ENCODE data around the gene PLCB4. TPM values are rescaled to one million over a fixed set of nuclear protein-coding genes. Genes with fewer than 3 reads are reported as not detected.

Gene PLCB4
- total RNA-seq, 1 donor from 2014 or later = 20.6 TPM

DNA sequence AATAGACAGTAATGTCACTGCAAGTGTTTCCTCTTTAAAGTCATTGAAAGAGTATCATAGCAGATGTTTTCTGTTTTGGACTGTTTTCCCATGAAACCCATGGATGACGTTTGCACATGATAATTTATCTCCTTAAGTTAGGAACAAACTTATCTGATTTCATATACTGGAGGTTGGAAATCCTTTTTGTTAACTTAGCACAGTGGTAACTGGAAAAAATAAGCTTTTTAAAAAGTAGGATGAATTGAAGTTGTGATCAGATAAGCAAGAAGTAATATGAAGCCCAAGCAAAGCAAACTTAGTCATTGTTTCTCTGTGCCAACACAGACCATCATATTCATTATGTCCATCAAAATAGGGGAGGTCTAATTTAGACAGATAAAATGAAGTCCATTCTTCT, 61.6 kb downstream of the PLCB4 start:
- H3K79me2 ChIP-seq (ENCODE audit: low read depth) = no peaks in the 10 kb centered on the region
- H3K9me3 ChIP-seq (ENCODE audit: low read depth) = no peaks in the 10 kb centered on the region
- H3F3A ChIP-seq (ENCODE audit: low read depth) = no peaks in the 10 kb centered on the region
- H3K27ac ChIP-seq = no peak overlapping the region
- Mint-ChIP-seq H3K4me1 (no peaks in the 10 kb centered on the region), H3K9me3 (peaks cover 7% of the 10 kb centered on the region), H3K27ac (no peak overlapping the region), H3K36me3 (peaks cover 9% of the 10 kb centered on the region), H3K4me3 (no peak overlapping the region), H3K27me3 (ENCODE audit: insufficient read depth, low read depth) (peaks cover 3% of the 10 kb centered on the region)
- no peaks in the 10 kb centered on the region for H3K27me3 ChIP-seq
- H3K4me3 ChIP-seq = no peak overlapping the region
- H4K20me1 ChIP-seq (ENCODE audit: low read depth) = no peaks in the 10 kb centered on the region
- no peak for DNase-seq (ENCODE audit: low spot score)
- H3K36me3 ChIP-seq = no peaks in the 10 kb centered on the region
- no peaks in the 10 kb centered on the region for H3K4me1 ChIP-seq
- no peak overlapping the region for H3K4me2 ChIP-seq
- no peak for TF ChIP-seq EZH2 (IDR thresholded peaks at IDR 0.05)
- TF ChIP-seq EZH2phosphoT487 (IDR thresholded peaks at IDR 0.05) = no peak
- TF ChIP-seq, protein P1, sequence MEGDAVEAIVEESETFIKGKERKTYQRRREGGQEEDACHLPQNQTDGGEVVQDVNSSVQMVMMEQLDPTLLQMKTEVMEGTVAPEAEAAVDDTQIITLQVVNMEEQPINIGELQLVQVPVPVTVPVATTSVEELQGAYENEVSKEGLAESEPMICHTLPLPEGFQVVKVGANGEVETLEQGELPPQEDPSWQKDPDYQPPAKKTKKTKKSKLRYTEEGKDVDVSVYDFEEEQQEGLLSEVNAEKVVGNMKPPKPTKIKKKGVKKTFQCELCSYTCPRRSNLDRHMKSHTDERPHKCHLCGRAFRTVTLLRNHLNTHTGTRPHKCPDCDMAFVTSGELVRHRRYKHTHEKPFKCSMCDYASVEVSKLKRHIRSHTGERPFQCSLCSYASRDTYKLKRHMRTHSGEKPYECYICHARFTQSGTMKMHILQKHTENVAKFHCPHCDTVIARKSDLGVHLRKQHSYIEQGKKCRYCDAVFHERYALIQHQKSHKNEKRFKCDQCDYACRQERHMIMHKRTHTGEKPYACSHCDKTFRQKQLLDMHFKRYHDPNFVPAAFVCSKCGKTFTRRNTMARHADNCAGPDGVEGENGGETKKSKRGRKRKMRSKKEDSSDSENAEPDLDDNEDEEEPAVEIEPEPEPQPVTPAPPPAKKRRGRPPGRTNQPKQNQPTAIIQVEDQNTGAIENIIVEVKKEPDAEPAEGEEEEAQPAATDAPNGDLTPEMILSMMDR (IDR thresholded peaks at IDR 0.05) = no peak
- no peak overlapping the region for H2AFZ ChIP-seq (replicated peaks)
- H3K9ac ChIP-seq = no peak overlapping the region

DNA sequence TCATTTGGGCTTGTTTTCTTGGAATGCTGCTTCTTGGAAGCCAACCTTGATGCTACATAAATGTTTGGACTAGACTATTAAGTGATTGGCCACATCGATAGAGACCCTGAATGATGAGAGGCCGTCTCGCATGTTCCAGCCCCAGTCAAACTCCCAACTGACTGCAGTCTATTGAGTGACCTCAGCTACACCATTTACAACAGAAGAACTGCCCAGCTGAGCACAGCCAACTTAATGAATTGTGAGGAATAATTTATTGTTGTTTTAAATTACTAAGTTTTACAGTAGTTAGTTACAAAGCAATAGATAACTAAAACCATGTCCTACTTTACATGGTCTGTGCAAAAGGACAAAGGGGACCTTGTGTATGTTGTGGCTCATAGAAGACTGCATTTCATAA, 63.0 kb downstream of the PLCB4 start:
- Histone ChIP-seq H4K20me1 (ENCODE audit: low read depth) (no peaks in the 10 kb centered on the region), H3F3A (ENCODE audit: low read depth) (no peaks in the 10 kb centered on the region), H3K36me3 (no peaks in the 10 kb centered on the region), H3K27ac (no peak overlapping the region), H3K4me1 (no peaks in the 10 kb centered on the region), H3K27me3 (no peaks in the 10 kb centered on the region), H3K9ac (no peak overlapping the region), H2AFZ (replicated peaks) (no peak overlapping the region), H3K4me3 (no peak overlapping the region), H3K79me2 (ENCODE audit: low read depth) (no peaks in the 10 kb centered on the region), H3K9me3 (ENCODE audit: low read depth) (no peaks in the 10 kb centered on the region), H3K4me2 (no peak overlapping the region)
- Mint-ChIP-seq H3K36me3 (peaks cover 9% of the 10 kb centered on the region), H3K27ac (no peak overlapping the region), H3K4me1 (peaks cover under 1% of the 10 kb centered on the region), H3K9me3 (peaks cover 7% of the 10 kb centered on the region), H3K4me3 (no peak overlapping the region), H3K27me3 (ENCODE audit: insufficient read depth, low read depth) (peaks cover 3% of the 10 kb centered on the region)
- TF ChIP-seq, protein P1 (IDR thresholded peaks at IDR 0.05) = no peak
- TF ChIP-seq EZH2phosphoT487 (IDR thresholded peaks at IDR 0.05) (no peak), EZH2 (IDR thresholded peaks at IDR 0.05) (no peak)
- DNase-seq (ENCODE audit: low spot score) = no peak

DNA sequence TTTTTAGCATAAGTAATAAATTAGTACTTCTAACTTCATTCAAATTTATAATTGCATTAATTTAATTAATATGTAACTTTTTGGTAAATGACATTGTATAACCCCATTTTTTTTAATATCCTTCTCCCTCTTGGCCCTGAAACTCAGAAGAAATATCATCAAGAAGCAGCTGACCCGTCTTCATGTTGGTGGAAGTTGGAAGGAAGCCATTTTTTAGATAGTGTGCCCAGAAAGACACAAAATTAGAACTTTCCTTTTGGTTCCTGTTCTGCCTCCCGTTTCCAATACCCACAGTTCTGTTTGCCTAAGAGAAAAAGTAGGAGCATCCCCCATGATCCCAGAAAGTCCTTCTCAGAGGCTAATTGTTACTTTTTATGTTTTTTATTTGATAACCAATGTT, 65.5 kb downstream of the PLCB4 start:
- H3K36me3 ChIP-seq = no peaks in the 10 kb centered on the region
- no peak overlapping the region for H3K27ac ChIP-seq
- H3K27ac Mint-ChIP-seq = no peak overlapping the region
- no peak overlapping the region for H2AFZ ChIP-seq (replicated peaks)
- H3K4me3 ChIP-seq = no peak overlapping the region
- peaks cover 7% of the 10 kb centered on the region for H3K9me3 Mint-ChIP-seq
- no peak for DNase-seq (ENCODE audit: low spot score)
- H3K4me3 Mint-ChIP-seq = no peak overlapping the region
- no peaks in the 10 kb centered on the region for H3K79me2 ChIP-seq (ENCODE audit: low read depth)
- no peak overlapping the region for H3K4me2 ChIP-seq
- peaks cover 4% of the 10 kb centered on the region for H3K4me1 Mint-ChIP-seq
- no peaks in the 10 kb centered on the region for H3F3A ChIP-seq (ENCODE audit: low read depth)
- H3K9me3 ChIP-seq (ENCODE audit: low read depth) = no peaks in the 10 kb centered on the region
- H3K36me3 Mint-ChIP-seq = peaks cover 4% of the 10 kb centered on the region
- TF ChIP-seq, protein P1 (IDR thresholded peaks at IDR 0.05) = no peak
- no peak for TF ChIP-seq EZH2phosphoT487 (IDR thresholded peaks at IDR 0.05)
- no peak for TF ChIP-seq EZH2 (IDR thresholded peaks at IDR 0.05)
- no peaks in the 10 kb centered on the region for H4K20me1 ChIP-seq (ENCODE audit: low read depth)
- H3K27me3 ChIP-seq = no peaks in the 10 kb centered on the region
- no peaks in the 10 kb centered on the region for H3K4me1 ChIP-seq
- H3K9ac ChIP-seq = no peak overlapping the region
- H3K27me3 Mint-ChIP-seq (ENCODE audit: insufficient read depth, low read depth) = no peaks in the 10 kb centered on the region
